ENCODE results near the gene OGDHL.
"Not testable (repeated sequence)": the region's sequence is repeated elsewhere in the genome, so short reads cannot be mapped to it uniquely, and the experiment has no call there.

The OGDHL gene

DNA sequence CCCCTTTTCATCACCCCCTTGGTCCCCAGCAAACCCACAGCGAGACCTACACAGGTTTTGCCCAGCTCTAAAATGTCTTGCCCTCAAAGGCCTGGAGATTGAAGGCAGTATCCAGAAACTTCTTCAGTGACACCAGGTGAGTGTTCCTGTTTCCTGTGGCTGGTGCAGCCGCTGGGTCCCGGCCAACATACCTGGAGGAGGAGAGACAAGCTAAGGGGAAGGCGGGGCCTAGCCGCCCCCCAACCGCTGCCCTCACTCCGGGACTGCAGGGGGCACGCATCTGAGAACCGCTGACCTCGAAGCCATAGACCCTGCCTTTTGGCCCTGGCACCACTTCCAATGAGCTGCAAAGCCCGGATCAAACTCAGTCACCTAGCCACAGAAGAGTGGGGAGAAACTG lies 27.0 kb downstream of the OGDHL start:
- no peak overlapping the region for H3K4me3 ChIP-seq (ENCODE audit: low read depth, low read length)
- DNase-seq (ENCODE audit: low read depth) = no peak
- TF ChIP-seq, protein P1, sequence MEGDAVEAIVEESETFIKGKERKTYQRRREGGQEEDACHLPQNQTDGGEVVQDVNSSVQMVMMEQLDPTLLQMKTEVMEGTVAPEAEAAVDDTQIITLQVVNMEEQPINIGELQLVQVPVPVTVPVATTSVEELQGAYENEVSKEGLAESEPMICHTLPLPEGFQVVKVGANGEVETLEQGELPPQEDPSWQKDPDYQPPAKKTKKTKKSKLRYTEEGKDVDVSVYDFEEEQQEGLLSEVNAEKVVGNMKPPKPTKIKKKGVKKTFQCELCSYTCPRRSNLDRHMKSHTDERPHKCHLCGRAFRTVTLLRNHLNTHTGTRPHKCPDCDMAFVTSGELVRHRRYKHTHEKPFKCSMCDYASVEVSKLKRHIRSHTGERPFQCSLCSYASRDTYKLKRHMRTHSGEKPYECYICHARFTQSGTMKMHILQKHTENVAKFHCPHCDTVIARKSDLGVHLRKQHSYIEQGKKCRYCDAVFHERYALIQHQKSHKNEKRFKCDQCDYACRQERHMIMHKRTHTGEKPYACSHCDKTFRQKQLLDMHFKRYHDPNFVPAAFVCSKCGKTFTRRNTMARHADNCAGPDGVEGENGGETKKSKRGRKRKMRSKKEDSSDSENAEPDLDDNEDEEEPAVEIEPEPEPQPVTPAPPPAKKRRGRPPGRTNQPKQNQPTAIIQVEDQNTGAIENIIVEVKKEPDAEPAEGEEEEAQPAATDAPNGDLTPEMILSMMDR (conservative IDR thresholded peaks at IDR 0.05; ENCODE audit: low read depth, low read length) = no peak

DNA sequence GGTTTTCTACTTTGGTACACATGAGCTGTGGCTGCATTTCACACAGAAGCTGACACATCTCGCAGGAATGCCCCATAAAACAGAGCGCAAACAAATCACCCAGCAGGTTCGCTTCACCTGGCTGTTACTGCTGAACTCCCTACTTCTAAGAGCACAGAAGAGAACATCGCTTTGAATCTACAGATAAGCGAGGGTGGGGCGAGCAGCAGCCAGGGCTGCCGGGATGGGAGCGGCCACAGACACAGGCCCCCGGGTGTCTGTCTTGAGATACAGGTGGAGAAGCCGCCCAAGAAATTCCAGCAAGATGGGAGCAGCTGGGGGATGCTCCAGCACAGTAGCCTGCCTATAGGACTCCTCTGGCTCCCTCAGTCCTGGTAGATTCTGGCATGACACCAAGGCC lies 27.4 kb downstream of the OGDHL start:
- no peak for DNase-seq (ENCODE audit: low read depth)
- TF ChIP-seq, protein P1 (conservative IDR thresholded peaks at IDR 0.05; ENCODE audit: low read depth, low read length) = no peak

DNA sequence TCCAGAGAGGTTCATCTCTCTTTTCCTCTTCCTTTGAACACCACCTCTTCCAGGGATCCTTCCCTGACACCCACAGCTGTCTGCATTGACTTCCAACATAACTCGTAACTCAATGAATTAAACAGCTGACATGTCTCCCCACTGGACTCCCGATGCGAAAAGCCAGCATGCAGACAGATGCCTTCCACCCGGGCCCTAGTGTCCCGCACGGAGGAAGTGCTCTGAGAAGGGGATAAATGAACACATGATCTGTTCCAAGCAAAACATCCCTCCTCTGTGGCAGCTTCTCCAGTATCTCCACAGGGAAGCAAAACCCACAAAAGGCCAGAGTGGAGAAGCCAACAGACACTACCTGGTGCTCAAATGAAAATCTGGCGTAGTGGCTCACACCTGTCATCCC lies 28.3 kb downstream of the OGDHL start:
- TF ChIP-seq, protein P1 (conservative IDR thresholded peaks at IDR 0.05; ENCODE audit: low read depth, low read length) = no peak
- no peak overlapping the region for H3K4me3 ChIP-seq (ENCODE audit: low read depth, low read length)
- no peak for DNase-seq (ENCODE audit: low read depth)

More for the DNA sequence above, 27.4 kb downstream of the OGDHL start:
- H3K4me3 ChIP-seq (ENCODE audit: low read depth, low read length) = no peak overlapping the region

DNA sequence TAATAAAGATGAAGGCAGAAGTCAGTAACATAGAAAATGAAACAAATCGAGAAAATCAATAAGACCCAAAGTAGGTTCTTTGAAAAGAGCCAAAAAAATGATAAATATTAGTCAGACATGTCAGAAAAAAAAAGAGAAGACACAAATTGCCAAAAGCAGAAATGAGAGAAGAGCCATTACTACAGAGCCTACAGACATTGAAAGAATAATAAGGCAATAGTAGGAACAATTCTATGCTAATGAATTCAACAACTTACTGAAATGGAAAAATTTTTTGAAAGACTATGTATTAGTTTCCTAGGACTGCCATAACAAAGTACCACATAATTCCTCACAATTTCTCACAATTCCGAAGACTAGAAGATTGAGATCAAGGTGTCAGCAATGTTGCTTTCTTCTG lies 35.5 kb downstream of the OGDHL start:
- TF ChIP-seq, protein P1 (conservative IDR thresholded peaks at IDR 0.05; ENCODE audit: low read depth, low read length) = no peak
- no peak overlapping the region for H3K4me3 ChIP-seq (ENCODE audit: low read depth, low read length)
- no peak for DNase-seq (ENCODE audit: low read depth)

DNA sequence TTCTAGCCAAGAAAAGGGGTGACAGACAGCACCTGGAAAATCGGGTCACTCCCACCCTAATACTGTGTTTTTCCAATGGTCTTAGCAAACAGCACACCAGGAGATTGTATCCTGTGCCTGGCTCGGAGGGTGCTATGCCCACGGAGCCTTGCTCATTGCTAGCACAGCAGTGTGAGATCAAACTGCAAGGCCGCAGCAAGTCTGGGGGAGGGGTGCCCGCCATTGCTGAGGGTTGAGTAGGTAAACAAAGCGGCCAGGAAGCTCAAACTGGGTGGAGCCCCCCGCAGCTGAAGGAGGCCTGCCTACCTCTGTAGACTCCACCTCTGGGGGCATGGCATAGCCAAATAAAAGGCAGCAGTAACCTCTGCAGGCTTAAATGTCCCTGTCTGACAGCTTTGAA lies 47.0 kb downstream of the OGDHL start:
- not testable (repeated sequence) for H3K4me3 ChIP-seq (ENCODE audit: low read depth, low read length); DNase-seq (ENCODE audit: low read depth)

DNA sequence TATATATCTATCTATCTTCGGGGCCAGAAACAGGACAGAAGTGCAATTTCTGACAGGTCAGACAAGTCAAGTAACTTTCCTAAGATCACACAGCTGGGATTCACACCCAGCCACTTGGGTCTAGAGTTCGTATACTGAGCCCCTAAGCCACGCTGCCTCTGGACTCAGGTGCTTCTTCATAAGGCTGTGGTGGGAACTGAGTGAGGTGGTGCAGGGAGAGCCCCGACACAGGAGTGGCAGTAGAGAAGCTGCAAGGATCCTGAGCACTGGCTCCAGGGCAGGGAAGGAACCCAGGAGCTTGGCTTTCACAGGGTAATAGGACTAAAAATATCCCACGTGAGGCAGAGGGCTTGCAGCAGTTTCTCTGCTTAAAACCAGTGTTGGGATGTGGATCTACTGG lies 48.9 kb downstream of the OGDHL start:
- no peak overlapping the region for H3K4me3 ChIP-seq (ENCODE audit: low read depth, low read length)
- DNase-seq (ENCODE audit: low read depth) = no peak
- TF ChIP-seq, protein P1 (conservative IDR thresholded peaks at IDR 0.05; ENCODE audit: low read depth, low read length) = no peak

DNA sequence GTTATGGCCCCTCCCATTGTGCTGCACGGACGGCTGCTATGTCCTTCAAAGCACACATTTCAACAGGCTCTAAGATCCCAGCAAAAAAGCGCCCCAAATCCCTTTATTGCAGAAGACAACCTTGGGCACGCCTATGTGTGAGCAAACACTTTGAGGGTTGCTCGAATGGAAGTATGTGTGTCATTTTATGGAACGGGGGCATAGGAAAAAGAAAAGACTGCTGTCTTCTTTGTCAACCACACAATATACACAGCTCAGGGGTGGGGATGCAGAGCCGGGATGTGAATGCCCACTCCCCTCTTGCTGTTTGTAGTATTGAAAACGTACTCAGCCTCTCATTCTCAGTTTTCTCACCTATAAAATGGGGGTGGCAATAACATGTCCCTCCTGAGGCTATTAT lies 50.6 kb downstream of the OGDHL start:
- DNase-seq (ENCODE audit: low read depth) = no peak
- TF ChIP-seq, protein P1 (conservative IDR thresholded peaks at IDR 0.05; ENCODE audit: low read depth, low read length) = no peak
- no peak overlapping the region for H3K4me3 ChIP-seq (ENCODE audit: low read depth, low read length)

DNA sequence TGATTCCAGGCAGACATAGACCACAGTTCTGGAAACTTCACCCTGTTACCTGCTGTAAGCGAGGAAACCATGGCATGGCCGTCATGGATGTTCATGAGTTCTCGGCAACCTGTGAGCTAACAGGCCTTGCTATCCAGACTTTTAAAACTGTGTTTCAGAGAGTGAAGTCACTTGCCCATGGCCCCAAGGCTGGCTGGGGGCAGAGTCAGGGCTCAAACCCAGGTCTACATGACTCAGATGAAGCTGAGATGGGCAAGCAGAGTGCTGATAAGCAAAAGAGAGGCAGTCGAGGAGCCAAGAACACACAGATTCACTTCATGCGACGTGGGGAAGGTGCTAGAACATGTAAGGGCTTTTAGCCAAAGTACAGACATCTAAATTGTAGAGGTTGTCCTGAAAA lies 51.2 kb downstream of the OGDHL start:
- TF ChIP-seq, protein P1 (conservative IDR thresholded peaks at IDR 0.05; ENCODE audit: low read depth, low read length) = no peak

More for the DNA sequence above, 51.2 kb downstream of the OGDHL start:
- DNase-seq (ENCODE audit: low read depth) = no peak
- no peak overlapping the region for H3K4me3 ChIP-seq (ENCODE audit: low read depth, low read length)
